Suprapubic skin (tissue), 4 donors: ENCODE measurements around the gene NET1. TPM values are rescaled to one million over a fixed set of nuclear protein-coding genes. Genes with fewer than 3 reads are reported as not detected.
"Not testable (repeated sequence)": the region's sequence is repeated elsewhere in the genome, so short reads cannot be mapped to it uniquely, and the experiment has no call there.

Experiments
- DNase-seq, 2 donors: peaks; one replicate each; pipeline ENCODE4 v3.0.0-alpha.2; 2019; ENCODE audit warnings: low spot score in 2 of 2
- H3K27ac ChIP-seq: fragments of 200-600 bp; sonication (generic); one replicate; pipeline ENCODE4 v1.5.1; 2019
- H3K27me3 ChIP-seq: fragments of 200-600 bp; sonication (generic); one replicate; pipeline ENCODE4 v1.5.1; 2019
- H3K36me3 ChIP-seq: fragments of 200-600 bp; sonication (generic); one replicate; pipeline ENCODE4 v1.5.1; 2019
- H3K4me1 ChIP-seq: fragments of 200-600 bp; sonication (generic); one replicate; pipeline ENCODE4 v1.5.1; 2019
- H3K4me3 ChIP-seq: fragments of 200-600 bp; sonication (generic); one replicate; pipeline ENCODE4 v1.5.1; 2019; ENCODE audit warnings: mild to moderate bottlenecking
- H3K9me3 ChIP-seq: fragments of 200-600 bp; sonication (generic); one replicate; pipeline ENCODE4 v1.5.1; 2019
- CTCF ChIP-seq, 2 donors: fragments of 200-600 bp in 1 of 2; fragments of 450-650 bp in 1 of 2; sonication (generic) in 1 of 2; IDR thresholded peaks; one replicate each; pipeline ENCODE4 v1.5.1; 2016 to 2019; ENCODE audit warnings: antibody characterized with exemption in 2 of 2, mild to moderate bottlenecking in 1 of 2, moderate library complexity in 1 of 2
- EP300 ChIP-seq: sonication (generic); formaldehyde crosslinking; IDR thresholded peaks from one replicate; pipeline ENCODE4 v1.6.1; 2017; ENCODE audit warnings: antibody characterized with exemption
- POLR2A ChIP-seq, 2 donors: fragments of 450-650 bp; IDR thresholded peaks; one replicate each; pipeline ENCODE4 v1.6.1; 2017; ENCODE audit warnings: antibody characterized with exemption in 2 of 2, mild to moderate bottlenecking in 2 of 2, moderate library complexity in 2 of 2
- POLR2AphosphoS5 ChIP-seq, 3 donors: sonication (generic); formaldehyde crosslinking; IDR thresholded peaks; one replicate each; pipeline ENCODE4 v1.6.1; 2017; ENCODE audit warnings: antibody characterized with exemption in 3 of 3
- WGBS: methylation state at CpG from one replicate; pipeline ENCODE4 v1.1.5; 2018; 5-methylcytosine and 5-hydroxymethylcytosine counted together
- total RNA-seq, 4 donors: library from RNA; depleted of rRNA; stranded (reverse); fragments of >200 nt; gene quantifications; one replicate each; pipeline ENCODE4 v1.1.0, GENCODE V29; 2016

NET1 gene
- total RNA-seq, 4 donors from 2014 or later, result 69.9 to 92.8 (median 76.2) TPM

- Histone ChIP-seq H3K4me3 (no peak overlapping the region), H3K27me3 (no peaks in the 10 kb centered on the region), H3K9me3 (no peaks in the 10 kb centered on the region), H3K36me3 (no peaks in the 10 kb centered on the region), H3K27ac (no peak overlapping the region), H3K4me1 (no peaks in the 10 kb centered on the region)
- TF ChIP-seq EP300, result no peak
- TF ChIP-seq POLR2AphosphoS5 (IDR thresholded peaks at IDR 0.05), result no peak
- TF ChIP-seq CTCF (IDR thresholded peaks at IDR 0.05), result no peak
- no peak for TF ChIP-seq POLR2A (IDR thresholded peaks at IDR 0.05)
- WGBS, result 64% methylated on average over 6 of the region's 6 CpGs
- no peak for DNase-seq
These were observed 13.0 kb upstream of the NET1 start for GRCh38 chr10:5399332-5399731.

- DNase-seq, result no peak
- H3K27ac ChIP-seq, result no peak overlapping the region
- no peaks in the 10 kb centered on the region for H3K9me3 ChIP-seq
- no peak for TF ChIP-seq CTCF (IDR thresholded peaks at IDR 0.05)
- no peak for TF ChIP-seq EP300
- TF ChIP-seq POLR2A (IDR thresholded peaks at IDR 0.05), result no peak
- no peak for TF ChIP-seq POLR2AphosphoS5 (IDR thresholded peaks at IDR 0.05)
- no peaks in the 10 kb centered on the region for H3K4me1 ChIP-seq
- H3K4me3 ChIP-seq, result no peak overlapping the region
- 75% methylated on average over 9 of the region's 9 CpGs for WGBS
- H3K36me3 ChIP-seq, result no peaks in the 10 kb centered on the region
- no peaks in the 10 kb centered on the region for H3K27me3 ChIP-seq
These were observed 11.7 kb upstream of the NET1 start for GRCh38 chr10:5400468-5401240.

- Histone ChIP-seq H3K9me3 (no peaks in the 10 kb centered on the region), H3K4me3 (no peak overlapping the region), H3K4me1 (no peaks in the 10 kb centered on the region), H3K36me3 (no peaks in the 10 kb centered on the region), H3K27me3 (no peaks in the 10 kb centered on the region), H3K27ac (no peak overlapping the region)
- TF ChIP-seq POLR2AphosphoS5 (IDR thresholded peaks at IDR 0.05) (no peak), POLR2A (IDR thresholded peaks at IDR 0.05) (no peak), CTCF (IDR thresholded peaks at IDR 0.05) (no peak), EP300 (no peak)
- 79% methylated on average over 2 of the region's 3 CpGs for WGBS
- no peak for DNase-seq
These were observed 9.6 kb upstream of the NET1 start for GRCh38 chr10:5402798-5403197.

GRCh38 chr10:5404208-5405041, 7.9 kb upstream of the NET1 start, which contains the start of gene TUBAL3:
TUBAL3 (minus strand) TSS chr10:5404828; CDS start chr10:5404792, 36 bp downstream.
- H3K9me3 ChIP-seq, result no peaks in the 10 kb centered on the region
- TF ChIP-seq EP300 (no peak), POLR2AphosphoS5 (IDR thresholded peaks at IDR 0.05) (no peak), POLR2A (IDR thresholded peaks at IDR 0.05) (no peak), CTCF (IDR thresholded peaks at IDR 0.05) (no peak)
- no peaks in the 10 kb centered on the region for H3K36me3 ChIP-seq
- no peak for DNase-seq
- no peaks in the 10 kb centered on the region for H3K27me3 ChIP-seq
- no peak within 1 kb of the TSS for H3K4me3 ChIP-seq
- WGBS, result 52% methylated on average over 8 of the region's 8 CpGs
- H3K4me1 ChIP-seq, result no peaks in the 10 kb centered on the region
- no peak within 1 kb of the TSS for H3K27ac ChIP-seq

- Histone ChIP-seq H3K9me3 (no peaks in the 10 kb centered on the region), H3K27me3 (no peaks in the 10 kb centered on the region), H3K4me3 (no peak overlapping the region), H3K4me1 (peaks cover under 1% of the 10 kb centered on the region), H3K27ac (no peak overlapping the region), H3K36me3 (no peaks in the 10 kb centered on the region)
- TF ChIP-seq EP300 (no peak), POLR2A (IDR thresholded peaks at IDR 0.05) (no peak), POLR2AphosphoS5 (IDR thresholded peaks at IDR 0.05) (no peak), CTCF (IDR thresholded peaks at IDR 0.05) (no peak)
- no peak for DNase-seq
- WGBS, result 76% methylated on average over 1 of the region's 1 CpG
These were observed 5.4 kb upstream of the NET1 start for GRCh38 chr10:5406918-5407317.

- not testable (repeated sequence) for H3K9me3 ChIP-seq, H3K4me3 ChIP-seq, H3K27me3 ChIP-seq, H3K36me3 ChIP-seq, DNase-seq, H3K27ac ChIP-seq
- H3K4me1 ChIP-seq, result peaks cover 17% of the 10 kb centered on the region
These were observed 1.6 kb upstream of the NET1 start for GRCh38 chr10:5410787-5411186.
